ENCODE measurements around the gene BCAS3.

BCAS3 gene

GRCh38 chr17:61294286-61294685 lies 616.6 kb downstream of the BCAS3 start:
- no peak for DNase-seq (ENCODE audit: low spot score)
- TF ChIP-seq, protein P1, sequence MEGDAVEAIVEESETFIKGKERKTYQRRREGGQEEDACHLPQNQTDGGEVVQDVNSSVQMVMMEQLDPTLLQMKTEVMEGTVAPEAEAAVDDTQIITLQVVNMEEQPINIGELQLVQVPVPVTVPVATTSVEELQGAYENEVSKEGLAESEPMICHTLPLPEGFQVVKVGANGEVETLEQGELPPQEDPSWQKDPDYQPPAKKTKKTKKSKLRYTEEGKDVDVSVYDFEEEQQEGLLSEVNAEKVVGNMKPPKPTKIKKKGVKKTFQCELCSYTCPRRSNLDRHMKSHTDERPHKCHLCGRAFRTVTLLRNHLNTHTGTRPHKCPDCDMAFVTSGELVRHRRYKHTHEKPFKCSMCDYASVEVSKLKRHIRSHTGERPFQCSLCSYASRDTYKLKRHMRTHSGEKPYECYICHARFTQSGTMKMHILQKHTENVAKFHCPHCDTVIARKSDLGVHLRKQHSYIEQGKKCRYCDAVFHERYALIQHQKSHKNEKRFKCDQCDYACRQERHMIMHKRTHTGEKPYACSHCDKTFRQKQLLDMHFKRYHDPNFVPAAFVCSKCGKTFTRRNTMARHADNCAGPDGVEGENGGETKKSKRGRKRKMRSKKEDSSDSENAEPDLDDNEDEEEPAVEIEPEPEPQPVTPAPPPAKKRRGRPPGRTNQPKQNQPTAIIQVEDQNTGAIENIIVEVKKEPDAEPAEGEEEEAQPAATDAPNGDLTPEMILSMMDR (IDR thresholded peaks at IDR 0.05; ENCODE audit: extremely low read depth, missing control alignments): no peak

DNA sequence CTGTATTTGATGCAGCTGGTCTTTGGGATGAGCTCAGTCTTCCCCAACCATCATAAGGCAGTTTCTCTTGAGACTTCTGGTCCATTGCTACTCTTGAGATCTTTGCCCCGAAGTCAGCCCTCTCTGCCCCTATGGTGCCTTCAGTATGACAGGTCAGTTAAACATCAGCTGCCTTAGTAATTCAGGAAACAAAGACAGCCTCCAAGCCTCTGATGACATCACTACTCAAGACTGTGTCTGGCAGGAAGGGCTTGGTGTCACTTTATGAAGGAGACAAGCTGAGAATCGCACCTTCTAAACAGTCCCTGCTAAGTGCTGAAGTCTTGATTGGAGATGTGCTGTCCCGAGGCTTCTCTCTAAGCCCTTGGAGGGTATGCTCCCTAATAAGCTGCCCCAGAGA lies 617.1 kb downstream of the BCAS3 start:
- TF ChIP-seq, protein P1 (IDR thresholded peaks at IDR 0.05; ENCODE audit: extremely low read depth, missing control alignments): no peak
- no peak for DNase-seq (ENCODE audit: low spot score)

- no peak for DNase-seq (ENCODE audit: low spot score)
- TF ChIP-seq, protein P1 (IDR thresholded peaks at IDR 0.05; ENCODE audit: extremely low read depth, missing control alignments): no peak
These were observed 618.4 kb downstream of the BCAS3 start for GRCh38 chr17:61296058-61296457.

DNA sequence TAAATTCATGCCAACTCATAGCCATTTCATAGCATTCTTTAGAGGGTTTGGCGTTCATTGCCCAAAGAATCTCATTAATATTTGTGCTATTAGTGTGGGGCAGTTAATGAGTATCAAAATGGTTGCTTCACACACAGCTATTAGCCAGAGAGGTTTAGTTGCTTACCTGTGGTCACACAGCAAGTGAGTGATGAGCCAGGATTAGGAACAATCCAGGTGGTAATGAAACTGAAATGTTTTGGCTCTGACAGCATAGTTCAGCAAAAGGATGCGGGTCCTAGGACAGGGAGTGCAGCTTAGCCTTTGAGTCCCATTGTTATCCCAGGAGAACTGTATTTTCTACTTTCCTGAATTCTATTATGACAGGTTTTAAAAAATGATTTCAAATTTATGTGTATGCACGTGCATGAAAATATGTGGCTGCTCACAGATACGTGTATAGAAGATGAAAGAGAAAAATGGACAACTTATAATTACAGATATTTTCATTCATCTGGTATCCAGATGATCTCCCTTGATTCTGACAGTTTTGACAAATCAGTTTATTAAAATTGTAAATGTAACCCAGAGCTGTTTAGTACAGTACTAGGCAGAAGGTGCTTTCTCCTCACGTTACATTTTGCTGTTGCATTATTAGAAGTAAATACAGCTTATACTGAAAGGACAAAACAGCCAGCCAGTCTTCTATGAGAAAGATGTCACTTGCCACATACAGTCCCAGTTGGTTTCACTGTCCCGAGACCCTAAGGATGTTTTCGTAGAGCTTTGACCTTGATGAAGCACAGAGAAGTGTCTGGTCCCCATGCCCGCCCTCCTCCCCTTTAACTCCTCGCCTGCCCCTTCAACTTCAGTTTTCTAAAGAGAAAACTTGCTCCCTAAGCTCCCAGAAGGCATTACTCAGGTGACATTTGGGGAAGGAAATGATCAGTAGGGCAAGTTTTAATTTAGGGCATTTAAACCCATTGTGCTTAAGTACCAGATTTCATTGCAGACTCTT lies 622.2 kb downstream of the BCAS3 start:
- DNase-seq (ENCODE audit: low spot score): no peak
- TF ChIP-seq, protein P1 (IDR thresholded peaks at IDR 0.05; ENCODE audit: extremely low read depth, missing control alignments): no peak

DNA sequence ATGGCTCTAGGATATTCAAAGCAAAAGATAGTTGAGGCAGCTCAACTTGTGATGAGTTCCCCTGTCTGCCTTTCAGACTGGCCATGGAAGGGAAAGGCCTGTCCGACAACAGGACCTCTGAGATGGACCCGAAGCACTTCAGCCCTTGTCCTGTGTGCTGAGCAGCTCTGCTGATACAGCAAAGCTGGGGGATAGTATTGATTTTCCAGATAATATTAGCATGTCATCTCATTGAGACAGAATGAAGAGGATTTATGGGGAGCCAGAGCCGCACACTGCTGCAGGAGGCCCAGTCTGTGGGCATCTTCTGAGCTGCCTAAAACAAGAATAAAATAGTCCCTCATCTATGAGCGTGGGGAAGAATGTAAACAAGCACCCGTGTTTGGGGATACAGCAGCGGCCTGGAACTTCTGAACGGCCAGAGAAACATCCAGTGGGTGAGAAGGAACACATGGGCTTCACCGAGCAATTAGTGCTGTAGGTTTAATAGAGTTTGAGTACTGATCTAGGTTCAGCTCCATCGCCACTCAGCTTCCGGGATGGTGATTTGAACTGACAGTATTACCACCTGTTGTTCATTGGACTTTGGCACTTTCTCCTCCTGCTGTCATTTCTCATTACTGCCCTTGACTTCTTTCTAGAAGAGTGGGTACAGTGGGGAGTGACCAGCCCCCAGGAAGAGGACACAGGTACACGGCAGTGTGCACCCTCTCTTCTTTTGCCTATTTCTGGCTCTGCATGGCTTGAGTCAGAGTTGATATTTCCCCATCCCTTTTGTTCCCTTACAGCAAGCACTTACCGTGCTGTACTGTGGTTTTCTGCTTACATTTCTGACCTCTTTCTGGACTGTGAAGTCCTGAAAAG lies 625.5 kb downstream of the BCAS3 start:
- no peak for DNase-seq (ENCODE audit: low spot score)
- TF ChIP-seq, protein P1 (IDR thresholded peaks at IDR 0.05; ENCODE audit: extremely low read depth, missing control alignments): no peak

GRCh38 chr17:61303817-61304096 lies 626.1 kb downstream of the BCAS3 start:
- TF ChIP-seq, protein P1 (IDR thresholded peaks at IDR 0.05; ENCODE audit: extremely low read depth, missing control alignments): no peak
- no peak for DNase-seq (ENCODE audit: low spot score)

- DNase-seq (ENCODE audit: low spot score): no peak
- TF ChIP-seq, protein P1 (IDR thresholded peaks at IDR 0.05; ENCODE audit: extremely low read depth, missing control alignments): no peak
These were observed 627.4 kb downstream of the BCAS3 start for GRCh38 chr17:61305024-61305423.

Measured in GM20000 (cell line).